HL-60 (cell line): Measurements from ENCODE around the gene CD99L2.

ENCODE experiments used
- GABPA ChIP-seq: IDR thresholded peaks from 2 replicates; pipeline ENCODE4 v1.6.1; 2012; ENCODE audit warnings: low read depth
- POLR2AphosphoS5 ChIP-seq: IDR thresholded peaks from 2 replicates; pipeline ENCODE4 v1.6.1; 2012; ENCODE audit warnings: low read depth
- SPI1 ChIP-seq: IDR thresholded peaks from 2 replicates; pipeline ENCODE4 v1.6.1; 2012; ENCODE audit warnings: low read depth, mild to moderate bottlenecking, borderline replicate concordance
- TF ChIP-seq, protein P1 (sequence below): IDR thresholded peaks from 2 replicates; pipeline ENCODE4 v1.6.1; 2012; ENCODE audit warnings: low read depth; ENCODE audit not compliant: insufficient replicate concordance
- TF ChIP-seq, protein P2 (sequence below): IDR thresholded peaks from one replicate; pipeline ENCODE4 v1.5.1; 2011; ENCODE audit warnings: low read length, control low read depth, inconsistent platforms; ENCODE audit not compliant: insufficient read depth

DNA sequence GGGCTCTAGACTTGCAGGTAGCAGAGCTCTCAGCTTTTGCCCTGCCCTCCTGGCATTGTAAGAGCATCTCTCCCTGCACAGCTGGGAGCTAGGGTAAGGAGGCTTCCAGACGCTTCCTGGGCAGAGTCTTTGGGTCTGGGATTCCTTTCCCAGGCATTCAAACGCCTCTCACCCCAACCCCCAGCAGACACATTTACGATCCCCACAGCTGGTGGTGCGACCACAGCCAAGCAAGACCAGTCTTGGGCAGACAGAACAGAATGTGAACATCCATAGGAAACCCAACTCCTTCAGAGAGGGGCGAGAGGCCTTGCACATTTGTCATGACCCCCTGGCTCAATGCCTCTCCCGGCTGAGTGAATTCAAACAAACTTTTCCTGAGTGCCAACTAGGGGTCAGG lies 38.1 kb upstream of the CD99L2 start:
- TF ChIP-seq, protein P1, sequence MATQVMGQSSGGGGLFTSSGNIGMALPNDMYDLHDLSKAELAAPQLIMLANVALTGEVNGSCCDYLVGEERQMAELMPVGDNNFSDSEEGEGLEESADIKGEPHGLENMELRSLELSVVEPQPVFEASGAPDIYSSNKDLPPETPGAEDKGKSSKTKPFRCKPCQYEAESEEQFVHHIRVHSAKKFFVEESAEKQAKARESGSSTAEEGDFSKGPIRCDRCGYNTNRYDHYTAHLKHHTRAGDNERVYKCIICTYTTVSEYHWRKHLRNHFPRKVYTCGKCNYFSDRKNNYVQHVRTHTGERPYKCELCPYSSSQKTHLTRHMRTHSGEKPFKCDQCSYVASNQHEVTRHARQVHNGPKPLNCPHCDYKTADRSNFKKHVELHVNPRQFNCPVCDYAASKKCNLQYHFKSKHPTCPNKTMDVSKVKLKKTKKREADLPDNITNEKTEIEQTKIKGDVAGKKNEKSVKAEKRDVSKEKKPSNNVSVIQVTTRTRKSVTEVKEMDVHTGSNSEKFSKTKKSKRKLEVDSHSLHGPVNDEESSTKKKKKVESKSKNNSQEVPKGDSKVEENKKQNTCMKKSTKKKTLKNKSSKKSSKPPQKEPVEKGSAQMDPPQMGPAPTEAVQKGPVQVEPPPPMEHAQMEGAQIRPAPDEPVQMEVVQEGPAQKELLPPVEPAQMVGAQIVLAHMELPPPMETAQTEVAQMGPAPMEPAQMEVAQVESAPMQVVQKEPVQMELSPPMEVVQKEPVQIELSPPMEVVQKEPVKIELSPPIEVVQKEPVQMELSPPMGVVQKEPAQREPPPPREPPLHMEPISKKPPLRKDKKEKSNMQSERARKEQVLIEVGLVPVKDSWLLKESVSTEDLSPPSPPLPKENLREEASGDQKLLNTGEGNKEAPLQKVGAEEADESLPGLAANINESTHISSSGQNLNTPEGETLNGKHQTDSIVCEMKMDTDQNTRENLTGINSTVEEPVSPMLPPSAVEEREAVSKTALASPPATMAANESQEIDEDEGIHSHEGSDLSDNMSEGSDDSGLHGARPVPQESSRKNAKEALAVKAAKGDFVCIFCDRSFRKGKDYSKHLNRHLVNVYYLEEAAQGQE: no peak
- TF ChIP-seq, protein P2, sequence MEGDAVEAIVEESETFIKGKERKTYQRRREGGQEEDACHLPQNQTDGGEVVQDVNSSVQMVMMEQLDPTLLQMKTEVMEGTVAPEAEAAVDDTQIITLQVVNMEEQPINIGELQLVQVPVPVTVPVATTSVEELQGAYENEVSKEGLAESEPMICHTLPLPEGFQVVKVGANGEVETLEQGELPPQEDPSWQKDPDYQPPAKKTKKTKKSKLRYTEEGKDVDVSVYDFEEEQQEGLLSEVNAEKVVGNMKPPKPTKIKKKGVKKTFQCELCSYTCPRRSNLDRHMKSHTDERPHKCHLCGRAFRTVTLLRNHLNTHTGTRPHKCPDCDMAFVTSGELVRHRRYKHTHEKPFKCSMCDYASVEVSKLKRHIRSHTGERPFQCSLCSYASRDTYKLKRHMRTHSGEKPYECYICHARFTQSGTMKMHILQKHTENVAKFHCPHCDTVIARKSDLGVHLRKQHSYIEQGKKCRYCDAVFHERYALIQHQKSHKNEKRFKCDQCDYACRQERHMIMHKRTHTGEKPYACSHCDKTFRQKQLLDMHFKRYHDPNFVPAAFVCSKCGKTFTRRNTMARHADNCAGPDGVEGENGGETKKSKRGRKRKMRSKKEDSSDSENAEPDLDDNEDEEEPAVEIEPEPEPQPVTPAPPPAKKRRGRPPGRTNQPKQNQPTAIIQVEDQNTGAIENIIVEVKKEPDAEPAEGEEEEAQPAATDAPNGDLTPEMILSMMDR: no peak
- no peak for TF ChIP-seq POLR2AphosphoS5
- TF ChIP-seq GABPA: no peak
- TF ChIP-seq SPI1: no peak
